ENCODE data around the gene PIGN.

DNA sequence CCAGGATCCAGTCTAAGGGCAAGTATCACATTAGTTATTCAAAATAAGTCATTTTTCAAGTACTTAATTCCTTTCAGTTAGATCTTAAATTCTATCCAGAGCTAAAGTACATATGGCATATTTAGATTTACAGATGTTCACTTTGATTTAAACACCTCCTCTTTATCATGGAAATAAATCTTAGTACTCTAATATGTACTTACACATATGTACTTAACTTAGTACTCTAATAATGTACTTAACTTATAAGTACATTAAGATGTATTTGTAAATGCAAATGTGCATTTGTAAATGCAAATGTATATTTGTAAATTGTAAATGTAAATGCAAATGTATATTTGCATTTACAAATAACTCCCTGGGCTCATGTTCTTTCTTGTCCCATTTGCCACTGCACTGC lies 14.6 kb downstream of the PIGN start:
- TF ChIP-seq, protein P1, sequence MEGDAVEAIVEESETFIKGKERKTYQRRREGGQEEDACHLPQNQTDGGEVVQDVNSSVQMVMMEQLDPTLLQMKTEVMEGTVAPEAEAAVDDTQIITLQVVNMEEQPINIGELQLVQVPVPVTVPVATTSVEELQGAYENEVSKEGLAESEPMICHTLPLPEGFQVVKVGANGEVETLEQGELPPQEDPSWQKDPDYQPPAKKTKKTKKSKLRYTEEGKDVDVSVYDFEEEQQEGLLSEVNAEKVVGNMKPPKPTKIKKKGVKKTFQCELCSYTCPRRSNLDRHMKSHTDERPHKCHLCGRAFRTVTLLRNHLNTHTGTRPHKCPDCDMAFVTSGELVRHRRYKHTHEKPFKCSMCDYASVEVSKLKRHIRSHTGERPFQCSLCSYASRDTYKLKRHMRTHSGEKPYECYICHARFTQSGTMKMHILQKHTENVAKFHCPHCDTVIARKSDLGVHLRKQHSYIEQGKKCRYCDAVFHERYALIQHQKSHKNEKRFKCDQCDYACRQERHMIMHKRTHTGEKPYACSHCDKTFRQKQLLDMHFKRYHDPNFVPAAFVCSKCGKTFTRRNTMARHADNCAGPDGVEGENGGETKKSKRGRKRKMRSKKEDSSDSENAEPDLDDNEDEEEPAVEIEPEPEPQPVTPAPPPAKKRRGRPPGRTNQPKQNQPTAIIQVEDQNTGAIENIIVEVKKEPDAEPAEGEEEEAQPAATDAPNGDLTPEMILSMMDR (IDR thresholded peaks at IDR 0.05; ENCODE audit: low read depth, low read length): no peak
- TF ChIP-seq, protein P2, sequence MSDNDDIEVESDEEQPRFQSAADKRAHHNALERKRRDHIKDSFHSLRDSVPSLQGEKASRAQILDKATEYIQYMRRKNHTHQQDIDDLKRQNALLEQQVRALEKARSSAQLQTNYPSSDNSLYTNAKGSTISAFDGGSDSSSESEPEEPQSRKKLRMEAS (IDR thresholded peaks at IDR 0.05; ENCODE audit: low read depth, low read length): no peak
- TF ChIP-seq POLR2A (IDR thresholded peaks at IDR 0.05; ENCODE audit: extremely low read depth, insufficient read length): no peak
